Muscle of arm (tissue), 12 donors: Measurements from ENCODE around the gene RABEP1. TPM values are rescaled to one million over a fixed set of nuclear protein-coding genes. Genes with fewer than 3 reads are reported as not detected.

Source experiments
- DNase-seq: peaks from one replicate; pipeline ENCODE4 v3.0.0-alpha.2; 2013
- polyA plus RNA-seq, 12 donors: library from polyadenylated mRNA; unstranded; fragments of 120-200 nt; gene quantifications; one replicate each; pipeline ENCODE4 v1.2.1, GENCODE V29; 2013; ENCODE audit not compliant: insufficient read length in 12 of 12

The RABEP1 gene
- polyA plus RNA-seq, 12 donors = 52.4 to 90.8 (median 58.3) TPM; not detected in 1

DNA sequence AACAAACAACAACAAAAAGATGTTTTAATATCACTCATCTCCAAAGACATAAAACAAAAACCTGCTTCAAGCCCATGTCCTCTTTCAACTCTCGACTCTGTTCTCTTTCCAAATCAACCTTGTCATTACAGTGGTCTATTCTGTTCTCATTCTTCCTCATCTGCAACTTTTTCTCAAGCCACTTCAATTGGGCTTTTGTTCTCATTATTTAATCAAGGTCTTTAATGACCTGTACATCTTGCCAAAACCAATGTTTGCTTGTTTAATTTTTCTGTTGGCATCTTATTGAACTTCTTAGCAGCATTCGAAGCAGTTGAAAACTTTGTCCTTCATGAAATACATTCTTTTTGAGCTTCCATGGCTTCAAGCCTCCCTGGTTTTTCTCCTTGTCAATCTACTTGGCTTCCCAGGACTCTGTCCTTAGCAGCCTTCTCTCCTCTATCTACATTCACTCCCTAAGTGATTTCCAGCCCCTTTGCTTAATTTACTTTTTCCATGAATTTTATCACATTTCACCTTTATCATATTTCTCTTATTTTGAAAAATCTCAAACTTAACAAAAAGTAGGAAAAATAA lies 19.6 kb upstream of the RABEP1 start:
- DNase-seq = no peak

DNA sequence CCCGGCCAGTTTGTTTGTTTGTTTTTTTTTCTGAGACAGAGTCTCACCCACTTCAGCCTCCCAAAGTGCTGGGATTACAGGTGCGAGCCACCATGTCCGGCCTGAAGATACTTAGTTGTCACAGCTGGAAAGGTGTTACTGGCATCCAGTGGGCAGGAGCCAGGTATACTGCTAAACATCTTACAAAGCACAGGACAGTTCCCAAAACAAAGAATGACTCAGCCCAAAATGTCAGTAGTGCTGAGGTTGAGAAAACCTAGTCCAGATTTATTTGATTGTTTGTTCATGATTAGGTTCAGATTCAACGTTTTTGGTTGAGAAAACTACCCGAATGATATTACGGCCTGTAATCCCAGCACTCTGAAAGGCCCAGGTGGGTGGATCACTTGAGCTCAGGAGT lies 18.6 kb upstream of the RABEP1 start:
- no peak for DNase-seq

DNA sequence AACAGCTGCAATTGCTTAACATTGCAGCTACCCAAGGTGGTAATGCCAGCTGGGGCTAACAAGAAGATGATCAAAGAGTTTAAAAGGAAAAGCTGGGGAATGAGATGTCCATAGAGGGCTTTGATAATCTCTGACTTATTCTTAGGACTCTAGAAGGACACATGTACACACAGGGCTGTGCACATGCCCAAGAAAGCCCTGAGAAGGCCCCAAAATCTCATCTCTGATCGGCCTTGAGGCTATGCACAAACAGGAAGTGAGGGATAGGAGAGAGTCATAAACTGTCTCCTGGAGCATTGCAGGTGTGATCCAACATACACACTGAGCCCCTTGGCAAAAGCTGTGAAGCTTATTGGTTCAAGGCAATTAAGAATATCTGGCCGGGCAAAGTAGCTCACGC lies 17.2 kb upstream of the RABEP1 start:
- no peak for DNase-seq

DNA sequence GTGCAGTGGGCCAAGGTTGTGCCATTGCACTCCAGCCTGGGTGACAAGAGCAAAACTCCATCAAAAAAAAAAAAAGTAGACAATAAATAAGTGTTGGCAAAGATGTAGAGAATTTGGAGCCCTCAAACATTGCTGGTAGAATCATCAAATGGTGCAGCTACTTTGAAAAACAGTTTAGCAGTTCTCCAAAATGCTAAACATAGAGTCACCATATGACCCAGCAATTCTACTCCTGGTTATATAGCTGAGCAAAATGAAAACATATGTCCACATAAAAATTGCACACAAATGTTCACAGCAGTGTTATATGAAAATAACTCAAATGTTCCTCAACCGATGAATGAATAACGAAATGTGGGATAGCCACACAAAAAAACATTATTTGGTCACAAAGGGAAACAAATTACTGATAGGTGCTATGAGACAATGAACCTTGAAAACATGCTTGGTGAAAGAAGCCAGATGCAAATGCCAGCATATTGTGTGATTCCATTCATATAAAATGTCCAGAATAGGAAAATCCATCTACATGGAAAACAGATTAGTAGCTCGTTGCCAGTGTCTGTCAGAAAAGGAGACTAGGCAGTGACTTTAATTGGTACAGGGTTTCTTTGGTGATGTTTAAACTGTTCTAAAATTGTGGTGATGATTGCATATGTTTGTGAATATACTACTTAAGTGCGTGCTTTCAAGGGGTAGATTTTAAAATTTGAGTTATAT lies 12.7 kb upstream of the RABEP1 start:
- no peak for DNase-seq

DNA sequence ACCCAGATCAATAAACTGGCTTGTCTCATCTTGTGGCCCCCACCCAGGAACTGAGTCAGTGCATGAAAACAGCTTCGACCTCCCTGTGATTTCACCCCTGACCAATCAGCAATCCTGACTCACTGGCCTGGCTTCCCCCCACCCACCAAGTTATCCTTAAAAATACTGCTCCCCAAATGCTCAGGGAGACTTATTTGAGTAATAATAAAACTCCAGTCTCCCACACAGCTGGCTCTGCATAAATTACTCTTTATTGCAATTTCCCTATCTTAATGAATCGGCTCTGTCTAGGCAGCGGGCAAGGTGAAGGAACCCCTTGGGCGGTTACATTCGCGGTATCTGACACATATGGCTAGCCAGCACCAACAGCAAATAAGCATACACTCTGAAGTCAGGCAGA lies 9.8 kb upstream of the RABEP1 start:
- DNase-seq = no peak

DNA sequence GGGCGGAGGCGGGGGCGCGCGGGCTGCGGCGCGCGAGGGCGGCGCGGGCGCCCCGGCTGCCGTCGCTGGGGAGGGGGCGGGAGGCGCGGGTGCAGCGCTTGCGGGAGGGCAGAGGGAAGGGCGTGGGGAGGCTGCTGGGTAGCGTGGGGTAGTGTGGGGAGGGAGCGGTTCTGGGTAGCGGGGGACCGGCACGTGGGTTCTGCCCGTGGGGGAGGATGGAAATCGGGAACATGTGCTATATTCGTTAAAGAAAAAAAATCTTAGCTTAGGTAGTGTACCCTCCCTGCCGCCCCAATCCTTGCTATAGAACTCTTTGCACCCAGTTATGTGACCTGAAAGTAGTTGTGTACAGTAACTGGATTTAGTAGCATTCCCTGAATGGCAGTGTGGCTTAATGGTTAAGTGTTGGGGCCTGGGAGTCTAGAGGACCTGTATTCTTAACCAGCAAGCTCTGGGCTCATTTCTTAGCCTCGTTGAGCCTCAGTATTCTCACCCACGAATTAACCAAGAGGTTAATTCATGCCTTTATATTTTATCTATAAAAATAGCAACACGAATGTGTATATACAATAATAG lies 646 bp downstream of the RABEP1 start:
- no peak for DNase-seq

DNA sequence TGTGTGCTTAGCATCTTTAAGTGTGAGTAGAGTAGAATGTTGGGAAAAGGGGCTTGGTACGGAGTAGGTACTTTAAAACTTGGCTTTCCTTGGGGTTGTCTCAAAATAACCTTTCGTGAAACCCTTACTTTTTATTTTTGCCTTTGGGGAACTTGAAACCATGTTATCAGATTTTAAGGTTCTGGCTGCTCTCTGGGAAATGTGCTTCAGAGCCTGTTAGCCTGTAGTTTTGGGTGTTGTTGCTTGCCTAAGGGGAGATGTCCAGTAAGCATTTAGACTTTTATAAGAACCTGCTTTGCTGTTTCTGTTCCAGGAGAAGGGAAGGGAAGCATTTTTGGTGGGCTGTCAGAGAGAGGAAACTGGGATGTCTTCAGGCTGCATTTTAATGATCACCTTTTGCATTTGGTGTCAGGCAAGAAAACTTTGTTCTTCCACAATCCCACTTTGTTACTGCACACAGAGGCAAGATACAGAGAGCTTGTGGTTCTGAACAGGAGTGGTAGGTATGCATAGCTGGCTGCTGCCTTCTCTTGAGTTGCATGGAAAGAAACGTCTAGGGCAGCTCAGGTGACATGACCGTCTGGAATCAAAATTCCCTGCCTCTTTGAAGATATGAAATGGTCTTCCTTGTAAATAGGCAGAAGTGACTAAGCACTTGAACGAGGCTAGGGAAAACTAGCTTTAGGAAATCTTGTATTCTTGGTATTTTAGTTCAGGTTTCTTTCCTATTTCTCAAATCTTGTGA lies 1.7 kb downstream of the RABEP1 start:
- DNase-seq = no peak

DNA sequence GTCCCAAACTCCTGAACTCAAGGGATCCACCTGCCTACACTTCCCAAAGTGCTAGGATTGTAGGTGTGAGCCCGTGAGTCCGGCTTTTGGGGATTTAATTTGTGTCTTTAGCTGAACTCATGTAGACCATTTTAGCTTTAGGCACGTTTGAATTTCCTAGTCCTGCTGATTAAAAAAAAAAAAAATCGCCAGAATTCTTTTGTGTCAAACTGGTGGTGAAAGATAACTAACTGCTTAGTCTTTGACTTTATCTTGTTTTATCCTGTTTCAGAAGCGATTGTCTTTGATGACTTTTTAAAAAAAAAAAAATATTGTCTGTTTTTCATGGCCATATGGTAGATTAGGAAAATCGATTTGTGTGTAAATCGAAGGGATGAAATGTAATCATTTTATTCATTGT lies 2.6 kb downstream of the RABEP1 start:
- no peak for DNase-seq

DNA sequence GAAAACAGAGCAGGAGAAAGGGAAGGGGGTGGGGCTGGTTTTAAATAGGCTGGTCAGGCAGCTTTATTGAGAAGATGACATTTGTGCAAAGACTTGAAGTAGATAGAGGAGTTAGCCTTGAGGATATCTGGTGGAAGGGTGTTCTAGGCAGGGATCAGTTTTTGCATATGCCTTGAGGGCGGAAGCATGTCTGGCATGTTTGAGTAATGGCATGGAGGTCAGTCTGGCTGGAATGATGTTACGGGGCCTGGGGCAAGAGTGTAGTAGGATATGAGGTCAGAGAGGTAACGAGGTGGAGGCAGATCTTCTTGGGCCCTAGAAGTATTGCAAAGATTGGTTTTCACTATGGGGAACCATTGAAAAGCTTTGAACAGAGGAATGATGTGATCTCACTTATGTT lies 4.8 kb downstream of the RABEP1 start:
- DNase-seq = no peak

DNA sequence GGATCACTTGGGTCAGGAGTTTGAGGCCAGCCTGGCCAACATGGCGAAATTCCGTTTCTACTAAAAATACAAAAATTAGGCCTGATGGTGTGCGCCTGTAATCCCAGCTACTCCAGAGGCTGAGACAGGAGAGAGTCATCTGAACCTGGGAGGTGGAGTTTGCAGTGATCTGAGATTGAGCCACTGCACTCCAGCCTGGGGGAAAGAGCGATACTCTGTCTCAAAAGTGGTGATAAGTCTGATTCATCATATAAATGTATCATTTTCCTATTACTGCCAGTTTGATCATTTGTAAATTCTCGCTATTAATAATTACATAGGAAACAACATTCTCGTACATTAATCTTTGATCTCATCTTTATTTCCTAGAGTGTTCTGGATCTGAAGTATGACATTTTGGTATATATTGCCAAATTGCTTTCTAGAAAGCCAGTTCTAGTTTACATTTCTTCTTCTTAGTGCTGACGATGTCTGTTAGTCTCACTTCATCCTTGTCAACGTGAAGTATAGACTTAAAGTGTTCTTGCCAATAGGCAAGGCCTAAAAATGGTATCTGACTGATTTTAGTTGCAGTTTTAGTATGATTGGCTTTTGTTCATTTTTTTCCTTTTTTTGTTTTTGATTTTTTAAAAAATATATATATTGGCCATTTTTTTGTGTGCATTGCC lies 9.7 kb downstream of the RABEP1 start:
- no peak for DNase-seq

DNA sequence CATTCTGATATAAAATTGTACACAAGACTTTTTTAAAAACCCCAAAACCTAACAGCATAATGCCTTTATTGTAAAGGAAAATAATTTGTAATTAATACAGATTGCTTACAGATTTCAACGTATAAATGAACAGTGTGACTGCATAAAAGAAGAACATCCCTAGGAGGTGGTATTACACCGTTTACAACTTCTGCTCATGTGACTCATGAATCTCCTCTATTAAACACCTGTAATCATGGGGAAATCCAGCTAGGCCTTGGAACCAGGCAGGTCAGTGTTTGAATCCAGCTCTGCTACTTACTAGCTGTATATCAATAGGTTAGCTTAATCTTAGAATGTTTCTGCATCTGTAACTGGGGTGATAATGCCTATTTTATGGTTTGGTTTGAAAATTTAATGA lies 15.2 kb downstream of the RABEP1 start:
- no peak for DNase-seq

DNA sequence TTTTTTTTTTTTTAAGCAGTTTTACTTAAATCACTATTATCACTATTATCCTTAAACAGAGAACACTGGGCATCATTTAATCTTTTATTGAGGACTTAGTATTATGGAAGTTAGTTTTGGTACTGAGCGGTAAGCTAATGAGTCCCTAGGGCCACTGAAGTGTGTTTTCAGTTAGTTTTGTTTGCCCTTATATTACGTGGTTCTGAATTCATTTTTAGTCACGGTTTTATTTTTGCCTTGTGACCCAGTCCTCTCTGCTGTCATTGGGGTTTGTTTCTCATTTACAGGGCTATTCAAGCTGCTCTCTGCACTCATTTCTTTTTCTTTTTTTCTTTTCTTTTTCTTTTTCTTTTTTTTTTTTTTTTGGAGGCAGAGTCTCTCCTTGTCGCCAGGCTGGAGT lies 17.3 kb downstream of the RABEP1 start:
- DNase-seq = no peak

DNA sequence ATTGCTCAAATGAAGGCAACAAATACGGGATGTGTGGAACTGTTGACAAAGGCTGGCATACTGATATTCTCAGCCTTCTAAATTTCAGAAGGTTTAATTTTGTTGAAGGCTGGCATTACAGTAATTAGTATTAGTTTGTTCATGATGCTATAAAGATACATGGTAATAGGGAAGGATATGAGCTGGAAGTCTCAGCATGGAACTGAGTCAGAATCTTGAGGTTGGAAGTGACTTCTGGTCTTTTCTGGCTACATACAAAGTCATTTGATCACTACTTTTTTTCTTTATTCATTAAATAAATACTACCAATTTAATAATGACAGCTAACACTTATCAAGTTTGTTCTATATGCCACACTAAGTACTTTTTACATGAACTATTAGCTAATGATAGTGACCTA lies 22.6 kb downstream of the RABEP1 start:
- no peak for DNase-seq

DNA sequence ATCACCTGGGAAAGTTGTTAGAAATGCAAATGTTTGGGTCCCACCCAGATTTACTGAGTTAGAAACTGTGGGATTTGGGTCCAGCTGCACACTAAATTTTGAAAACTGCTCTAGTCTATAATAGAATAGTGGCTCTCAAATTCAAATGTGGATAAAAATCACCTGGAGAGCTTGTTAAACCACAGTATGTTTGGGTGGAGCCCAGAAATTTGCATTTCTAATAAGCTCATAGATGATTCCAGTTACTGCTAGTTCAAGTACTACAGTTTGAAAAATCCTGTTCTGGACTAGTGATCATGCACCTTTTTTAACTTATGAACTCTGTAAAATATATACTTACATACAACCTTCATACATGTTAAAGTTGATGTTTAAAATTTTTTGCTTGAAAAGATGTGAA lies 27.8 kb downstream of the RABEP1 start:
- no peak for DNase-seq

DNA sequence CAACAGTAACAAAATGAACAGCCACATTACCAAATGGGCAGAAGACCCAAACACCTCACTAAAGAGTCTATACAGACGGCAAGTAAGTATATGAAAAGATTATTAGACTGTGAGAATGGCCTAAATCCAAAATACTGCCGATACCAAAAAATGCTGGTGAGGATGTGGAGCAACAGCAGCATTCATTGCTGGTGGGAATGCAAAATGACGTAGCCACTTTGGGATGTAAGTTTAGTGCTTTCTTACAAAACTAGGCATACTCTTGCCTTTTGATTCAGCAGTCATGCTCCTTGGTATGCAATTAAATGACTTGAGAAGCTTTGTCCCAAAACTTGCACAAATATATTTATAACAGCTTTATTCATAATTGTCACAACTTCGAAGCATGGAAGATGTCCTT lies 43.8 kb downstream of the RABEP1 start:
- DNase-seq = no peak

DNA sequence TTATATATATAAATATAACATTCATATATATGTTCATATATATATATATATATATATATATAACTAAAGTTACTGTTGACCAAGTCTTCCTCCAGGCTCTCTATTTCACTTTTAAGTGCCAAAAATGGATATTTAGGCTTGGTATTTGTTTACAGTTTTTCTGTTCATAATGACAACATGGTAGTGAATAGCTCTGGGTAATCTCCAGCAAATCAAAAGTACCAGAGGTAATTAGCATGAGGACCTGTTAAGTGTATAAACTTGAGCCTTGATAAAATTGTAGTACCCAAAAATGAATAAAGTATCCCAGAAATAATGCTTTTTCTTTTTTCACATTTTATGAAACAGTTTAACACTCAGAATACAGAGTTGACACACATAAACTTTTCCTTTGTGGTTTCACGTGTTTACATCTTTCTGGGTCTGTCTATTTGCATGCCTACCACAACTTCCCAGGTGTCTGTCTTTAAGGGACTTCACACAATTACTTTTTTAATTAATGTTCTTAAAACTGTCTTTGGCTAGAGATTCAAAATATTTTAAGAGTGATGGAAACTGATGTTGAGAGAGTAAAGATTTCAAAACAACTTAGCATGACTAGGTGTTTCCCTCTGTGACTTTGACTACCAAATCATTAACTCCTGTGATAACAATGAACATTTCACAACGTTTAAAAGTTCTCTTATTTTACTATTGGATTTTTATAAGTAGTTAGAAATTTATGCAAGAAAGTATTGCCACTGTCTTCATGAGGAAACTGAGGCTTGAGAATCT lies 47.9 kb downstream of the RABEP1 start:
- DNase-seq = no peak

DNA sequence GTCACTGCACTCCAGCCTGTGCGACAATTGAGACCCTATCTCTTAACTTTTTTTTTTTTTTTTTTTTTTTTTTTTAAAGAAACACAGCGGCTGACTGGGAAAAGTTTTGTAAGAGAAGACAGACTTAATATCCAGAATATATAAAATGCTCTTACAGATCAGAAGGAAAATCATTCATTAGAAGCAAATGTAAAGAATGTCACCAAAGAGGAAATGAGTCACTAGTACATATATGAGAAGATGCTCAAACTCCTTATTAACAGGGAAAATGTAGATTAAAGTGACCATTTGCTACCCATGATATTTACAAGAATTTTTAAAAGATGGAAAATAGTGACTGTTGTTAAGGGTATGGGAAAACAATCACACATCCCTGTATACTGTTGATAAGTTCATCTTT lies 48.9 kb downstream of the RABEP1 start:
- no peak for DNase-seq

DNA sequence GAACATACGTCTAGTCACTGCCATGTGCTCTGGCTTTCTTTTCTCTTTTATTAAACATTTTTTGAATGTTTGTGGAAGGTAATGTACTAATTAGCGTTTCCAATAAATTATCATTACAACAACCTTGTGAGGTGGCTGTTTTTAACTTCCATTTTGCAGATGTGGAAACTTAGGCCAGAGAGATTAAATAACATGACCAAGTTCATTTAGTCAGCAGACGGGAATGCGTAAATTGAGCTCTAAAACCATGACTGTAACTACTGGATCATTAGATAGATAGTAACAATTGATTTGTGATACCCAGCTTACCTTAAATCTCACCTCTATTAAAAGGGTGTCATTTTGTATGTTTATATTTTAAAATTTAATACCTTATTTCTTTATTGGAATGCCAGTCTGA lies 49.4 kb downstream of the RABEP1 start:
- no peak for DNase-seq

DNA sequence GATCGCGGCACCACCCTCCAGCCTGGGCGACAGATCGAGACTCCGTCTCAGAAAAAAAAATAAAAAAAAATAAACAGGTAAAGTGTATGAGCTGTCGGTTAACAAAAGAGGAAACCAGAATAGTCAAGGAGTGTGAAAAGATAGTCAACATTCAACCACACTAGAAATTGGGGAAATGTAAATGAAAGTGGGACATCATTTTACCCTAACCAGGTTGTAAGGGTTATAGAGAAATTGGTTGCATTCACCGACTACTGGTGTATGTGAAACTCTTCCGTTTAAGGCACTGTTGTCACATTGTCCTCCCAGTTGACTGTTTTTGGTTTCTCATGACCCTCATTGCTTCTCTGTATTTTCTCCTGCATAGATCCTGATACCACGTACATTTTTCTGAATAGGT lies 62.8 kb downstream of the RABEP1 start:
- no peak for DNase-seq

DNA sequence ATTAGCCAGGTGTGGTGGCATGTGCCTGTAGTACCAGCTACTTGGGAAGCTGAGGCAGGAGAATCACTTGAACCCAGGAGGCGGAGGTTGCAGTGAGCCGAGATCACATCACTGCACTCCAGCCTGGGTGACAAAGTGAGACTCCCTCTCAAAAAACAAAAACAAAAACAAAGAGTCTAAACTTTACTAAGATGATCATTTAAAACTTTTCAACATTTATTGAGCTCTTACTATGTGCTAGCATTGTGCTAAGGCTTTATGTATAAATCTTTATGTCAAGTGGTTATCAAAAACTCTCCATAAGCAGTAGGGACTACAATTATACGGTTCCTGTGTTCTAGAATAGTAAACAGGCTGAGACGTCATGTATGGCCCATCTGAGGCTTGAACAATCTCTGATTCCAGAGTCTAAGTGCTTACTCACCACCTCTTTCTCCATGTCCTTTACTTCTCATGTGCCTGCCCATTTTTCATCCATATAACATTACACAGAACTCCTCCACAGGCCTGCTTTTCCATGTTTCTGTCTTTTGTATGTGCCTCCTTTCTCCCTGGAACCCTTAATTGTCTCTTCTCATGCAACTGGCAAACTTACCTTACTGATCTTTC lies 70.7 kb downstream of the RABEP1 start:
- DNase-seq = no peak

DNA sequence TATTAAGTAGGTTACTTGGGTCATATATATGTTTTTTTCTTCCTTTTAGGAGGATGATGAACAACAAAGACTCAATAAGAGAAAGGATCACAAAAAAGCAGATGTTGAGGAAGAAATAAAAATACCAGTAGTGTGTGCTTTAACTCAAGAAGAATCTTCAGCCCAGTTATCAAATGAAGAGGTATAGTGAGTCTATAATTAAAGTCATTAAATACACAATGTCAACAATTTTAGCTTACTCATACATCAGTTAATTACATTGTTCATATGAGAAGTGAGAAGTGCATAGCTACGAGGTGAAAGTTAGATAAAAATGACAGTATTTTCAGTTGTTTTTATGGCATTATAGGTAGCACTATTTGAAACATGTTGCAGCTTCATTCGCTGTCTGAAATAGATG lies 72.2 kb downstream of the RABEP1 start:
- DNase-seq = no peak
